Sigmoid colon (tissue), 4 donors: ENCODE measurements around the gene PSMD4.

Experiments
- CTCF ChIP-seq, 4 experiments: fragments of 450-650 bp in 3 of 4; fragments of 200-600 bp in 1 of 4; IDR thresholded peaks; one replicate each; pipeline ENCODE4 v1.5.1; 2016 to 2019; ENCODE audit warnings: antibody characterized with exemption in 4 of 4, mild to moderate bottlenecking in 3 of 4, moderate library complexity in 2 of 4
- EP300 ChIP-seq, 4 donors: sonication (generic); formaldehyde crosslinking; IDR thresholded peaks; one replicate each; pipeline ENCODE4 v1.6.1; 2017; ENCODE audit warnings: antibody characterized with exemption in 4 of 4
- POLR2A ChIP-seq, 2 donors: fragments of 450-650 bp; IDR thresholded peaks; one replicate each; pipeline ENCODE4 v1.6.1; 2016; ENCODE audit warnings: antibody characterized with exemption in 2 of 2, mild to moderate bottlenecking in 2 of 2, moderate library complexity in 2 of 2
- POLR2AphosphoS5 ChIP-seq, 4 donors: sonication (generic); formaldehyde crosslinking; IDR thresholded peaks; one replicate each; pipeline ENCODE4 v1.6.1; 2017; ENCODE audit warnings: antibody characterized with exemption in 4 of 4

- no peak for TF ChIP-seq CTCF (IDR thresholded peaks at IDR 0.05)
- TF ChIP-seq POLR2A (IDR thresholded peaks at IDR 0.05) = no peak
- TF ChIP-seq EP300 (IDR thresholded peaks at IDR 0.05) = no peak
- no peak for TF ChIP-seq POLR2AphosphoS5 (IDR thresholded peaks at IDR 0.05)
These were observed 13.2 kb downstream of the PSMD4 start for GRCh38 chr1:151267760-151268159.
